Uterus (tissue), 2 donors: ENCODE data around the gene BLTP3B.

Experiments
- CTCF ChIP-seq, 4 experiments: fragments of 200-600 bp in 2 of 4; fragments of 450-650 bp in 2 of 4; sonication (generic) in 2 of 4; IDR thresholded peaks; one replicate each; pipeline ENCODE4 v1.5.1; 2016 to 2019; ENCODE audit warnings: antibody characterized with exemption in 4 of 4, mild to moderate bottlenecking in 2 of 4, moderate library complexity in 1 of 4
- POLR2A ChIP-seq, 2 donors: fragments of 450-650 bp; IDR thresholded peaks; one replicate each; pipeline ENCODE4 v1.6.1; 2016; ENCODE audit warnings: antibody characterized with exemption in 2 of 2, mild to moderate bottlenecking in 1 of 2, moderate library complexity in 1 of 2

GRCh38 chr12:100110276-100110675 is 32.4 kb downstream of the BLTP3B start:
- no peak for TF ChIP-seq CTCF (IDR thresholded peaks at IDR 0.05)
- TF ChIP-seq POLR2A (IDR thresholded peaks at IDR 0.05), result no peak
